Lung (tissue), 12 donors: ENCODE measurements around the gene MACROH2A1. TPM values are rescaled to one million over a fixed set of nuclear protein-coding genes. Genes with fewer than 3 reads are reported as not detected.

Experiments used
- ATAC-seq: fragments of 200-7000 bp; cut with Tn5 transposase; one replicate; pipeline ENCODE4 v1.9.1; 2020; ENCODE audit warnings: moderate number of reproducible peaks; ENCODE audit not compliant: insufficient read depth, low FRiP score
- DNase-seq, 3 donors: peaks; one replicate each; pipeline ENCODE4 v3.0.0-alpha.2; 2013 to 2017
- H3K27ac ChIP-seq, 2 donors: one replicate each; pipeline ENCODE4 v1.5.1; 2013; ENCODE audit warnings: mild to moderate bottlenecking in 2 of 2, moderate library complexity in 2 of 2, control low read depth in 1 of 2, inconsistent platforms in 1 of 2, low read depth in 1 of 2, low read length in 1 of 2
- H3K27me3 ChIP-seq, 3 donors: one replicate each; pipeline ENCODE4 v1.5.1; 2013; ENCODE audit warnings: low read length in 2 of 3; ENCODE audit not compliant: control insufficient read depth in 3 of 3, insufficient read depth in 3 of 3
- H3K36me3 ChIP-seq, 4 donors: one replicate each; pipeline ENCODE4 v1.5.1; 2013; ENCODE audit warnings: low read length in 4 of 4, mild to moderate bottlenecking in 1 of 4, moderate library complexity in 1 of 4; ENCODE audit not compliant: control insufficient read depth in 4 of 4, insufficient read depth in 4 of 4
- H3K4me1 ChIP-seq, 5 donors: one replicate each; pipeline ENCODE4 v1.5.1; 2013; ENCODE audit warnings: low read length in 5 of 5, mild to moderate bottlenecking in 2 of 5, moderate library complexity in 1 of 5; ENCODE audit not compliant: control insufficient read depth in 5 of 5, insufficient read depth in 5 of 5
- H3K4me3 ChIP-seq: one replicate; pipeline ENCODE4 v1.5.1; 2013; ENCODE audit warnings: mild to moderate bottlenecking, control low read depth, moderate library complexity
- H3K9ac ChIP-seq, 2 donors: one replicate each; pipeline ENCODE4 v1.5.1; 2013; ENCODE audit warnings: low read length in 2 of 2, control low read depth in 1 of 2; ENCODE audit not compliant: insufficient read depth in 1 of 2
- H3K9me3 ChIP-seq, 4 donors: one replicate each; pipeline ENCODE4 v1.5.1; 2013; ENCODE audit warnings: low read length in 3 of 4, mild to moderate bottlenecking in 1 of 4, moderate library complexity in 1 of 4; ENCODE audit not compliant: control insufficient read depth in 4 of 4, insufficient read depth in 3 of 4
- CTCF ChIP-seq: IDR thresholded peaks from 2 replicates; pipeline ENCODE4 v1.5.1; 2012; ENCODE audit warnings: mild to moderate bottlenecking; ENCODE audit errors: control extremely low read depth, extremely low read depth
- WGBS, 2 donors: extraction: QIAGEN DNeasy Blood & Tissue Kit; methylation state at CpG; one replicate each; pipeline ENCODE4 v1.1.7; 2013; 5-methylcytosine and 5-hydroxymethylcytosine counted together
- polyA plus RNA-seq, 2 donors: library from polyadenylated mRNA; stranded (reverse); fragments of 200-250 nt; gene quantifications; one replicate each; pipeline ENCODE4 v1.2.1, GENCODE V29; 2013
- total RNA-seq, 2 donors: library from RNA; depleted of rRNA in 1 of 2; stranded (reverse); fragments of >200 nt in 1 of 2; gene quantifications; one replicate each; pipeline ENCODE4 v1.2.1, GENCODE V29; 2014 to 2021
- donor health status: control.
- donor health status: control.
- donor health status: Bipolar disorder and iron deficiency.
- donor health status: healthy.
- donor health status: DM: yes; HTN: yes; CAD: no.

MACROH2A1 gene
- total and polyA plus RNA-seq, 4 donors: 149 to 334 (median 248) TPM

DNA sequence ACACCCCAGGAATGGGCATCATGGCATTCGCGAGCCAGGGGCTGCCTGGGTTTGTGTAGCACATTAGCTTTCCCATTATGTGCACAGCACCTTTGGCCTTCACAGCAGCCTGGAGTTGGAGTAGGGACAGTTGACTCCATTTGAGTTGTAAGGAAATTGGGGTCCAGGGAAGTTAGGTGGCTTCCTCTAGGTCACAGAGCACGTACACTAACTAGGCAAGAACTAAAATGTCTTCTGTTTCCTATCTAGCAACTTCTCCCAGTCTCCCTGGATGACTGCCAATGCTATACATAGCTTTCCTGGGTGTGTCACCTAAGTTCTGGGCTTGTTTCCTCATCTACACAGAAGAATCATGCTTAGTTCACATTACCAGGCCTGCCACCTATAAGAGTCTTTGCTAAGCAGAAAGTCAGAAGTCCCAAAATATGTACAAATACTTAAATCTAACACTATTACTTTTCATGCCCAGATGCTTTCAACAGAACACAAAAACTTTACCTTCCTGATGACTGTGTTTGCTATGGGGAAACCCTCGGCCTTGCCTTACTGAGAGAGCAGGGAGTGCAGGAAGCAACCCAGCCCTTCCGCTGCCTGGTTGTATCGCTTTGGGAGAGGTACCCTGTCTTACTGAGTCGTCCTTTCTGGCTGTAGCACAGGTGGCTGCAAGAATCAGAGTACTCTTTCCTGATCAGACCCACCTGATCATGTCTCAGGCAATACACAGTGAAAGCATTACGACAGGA is 12.0 kb downstream of the MACROH2A1 start:
- Histone ChIP-seq H3K4me1 (peaks cover 0 to 56% (median 5%) of the 10 kb centered on the region in 5 donors), H3K27ac (peak overlapping the region; percentile 76 to 92), H3K4me3 (no peak overlapping the region), H3K9me3 (no peaks in the 10 kb centered on the region), H3K9ac (no peak overlapping the region), H3K27me3 (no peaks in the 10 kb centered on the region), H3K36me3 (peaks cover 3 to 55% (median 43%) of the 10 kb centered on the region in 4 donors)
- DNase-seq: peak in 2 of 3 donors; percentile 48 to 69
- TF ChIP-seq CTCF: no peak
- WGBS, 2 donors: 38 to 54% methylated on average over 8 of the region's 8 CpGs
- ATAC-seq: peak; percentile 74

GRCh38 chr5:135386096-135386495 is 12.9 kb downstream of the MACROH2A1 start:
- H3K27me3 ChIP-seq: no peaks in the 10 kb centered on the region
- ATAC-seq: no peak
- H3K27ac ChIP-seq: peak overlapping the region in 1 of 2 donors; percentile 56
- WGBS, 2 donors: 81 to 87% methylated on average over 3 of the region's 3 CpGs
- TF ChIP-seq CTCF: no peak
- H3K9me3 ChIP-seq: no peaks in the 10 kb centered on the region
- DNase-seq: no peak
- peaks cover 3 to 51% (median 44%) of the 10 kb centered on the region in 4 donors for H3K36me3 ChIP-seq
- H3K4me1 ChIP-seq: peaks cover 0 to 50% (median 2%) of the 10 kb centered on the region in 5 donors
- no peak overlapping the region for H3K9ac ChIP-seq
- H3K4me3 ChIP-seq: no peak overlapping the region

DNA sequence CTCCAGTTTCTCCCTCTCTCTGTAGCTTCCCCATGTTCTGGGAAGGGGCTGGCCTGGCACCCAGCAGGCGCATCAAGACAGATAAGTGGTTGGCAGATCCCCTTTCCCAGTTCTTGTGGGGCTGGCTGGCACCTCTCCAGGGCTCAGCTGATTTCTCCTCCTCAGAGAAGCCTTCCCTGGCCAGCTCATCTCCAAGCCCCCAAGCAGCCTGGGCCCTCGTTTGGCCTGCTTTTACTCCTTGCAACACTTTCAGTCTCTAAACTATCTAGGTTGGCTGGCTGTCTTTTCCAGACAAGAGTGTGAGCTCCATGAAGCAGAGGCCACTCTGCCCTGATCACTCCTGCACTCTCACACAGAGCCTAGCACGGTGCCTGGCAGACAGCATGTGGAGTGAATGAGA is 13.5 kb downstream of the MACROH2A1 start:
- H3K27me3 ChIP-seq: no peaks in the 10 kb centered on the region
- no peak for TF ChIP-seq CTCF
- no peak overlapping the region for H3K4me3 ChIP-seq
- H3K36me3 ChIP-seq: peaks cover 3 to 51% (median 44%) of the 10 kb centered on the region in 4 donors
- H3K4me1 ChIP-seq: peaks cover 0 to 47% (median 2%) of the 10 kb centered on the region in 5 donors
- ATAC-seq: no peak
- no peak overlapping the region for H3K9ac ChIP-seq
- no peak for DNase-seq
- H3K27ac ChIP-seq: peak overlapping the region in 1 of 2 donors; percentile 56
- 67 to 81% methylated on average over 3 of the region's 3 CpGs for WGBS, 2 donors
- H3K9me3 ChIP-seq: no peaks in the 10 kb centered on the region
